Skeletal muscle tissue (tissue), 4 donors: ENCODE data around the gene CD4. TPM values are rescaled to one million over a fixed set of nuclear protein-coding genes. Genes with fewer than 3 reads are reported as not detected.
"Not testable (repeated sequence)": the region's sequence is repeated elsewhere in the genome, so short reads cannot be mapped to it uniquely, and the experiment has no call there.

Experiments used
- H3K27ac ChIP-seq: one replicate; pipeline ENCODE4 v1.7.0; 2013; ENCODE audit warnings: mild to moderate bottlenecking, low read depth, low read length, inconsistent platforms
- H3K27me3 ChIP-seq, 3 donors: one replicate each; pipeline ENCODE4 v1.7.0; 2013; ENCODE audit warnings: low read length in 3 of 3; ENCODE audit not compliant: control insufficient read depth in 3 of 3, insufficient read depth in 3 of 3
- H3K36me3 ChIP-seq, 3 donors: one replicate each; pipeline ENCODE4 v1.7.0; 2013; ENCODE audit warnings: low read length in 3 of 3; ENCODE audit not compliant: control insufficient read depth in 3 of 3, insufficient read depth in 3 of 3
- H3K4me1 ChIP-seq, 3 donors: one replicate each; pipeline ENCODE4 v1.7.0; 2013; ENCODE audit warnings: low read length in 3 of 3, mild to moderate bottlenecking in 3 of 3; ENCODE audit not compliant: control insufficient read depth in 3 of 3, insufficient read depth in 3 of 3
- H3K4me3 ChIP-seq, 3 donors: one replicate each; pipeline ENCODE4 v1.7.0; 2013; ENCODE audit warnings: low read length in 3 of 3
- H3K9ac ChIP-seq, 3 donors: one replicate each; pipeline ENCODE4 v1.7.0; 2013; ENCODE audit warnings: low read length in 3 of 3, mild to moderate bottlenecking in 3 of 3, moderate library complexity in 2 of 3, low read depth in 1 of 3
- H3K9me3 ChIP-seq, 3 donors: one replicate each; pipeline ENCODE4 v1.7.0; 2013; ENCODE audit warnings: low read length in 3 of 3; ENCODE audit not compliant: control insufficient read depth in 3 of 3
- total RNA-seq: library from RNA; depleted of rRNA; stranded (reverse); fragments of >200 nt; gene quantifications from one replicate; pipeline ENCODE4 v1.2.3, GENCODE V29; 2014
- donor health status: Osteomylitis.

Gene CD4
- 6.8 TPM for total RNA-seq

- peak within 1 kb of the TSS; percentile 68 for H3K27ac ChIP-seq
- peaks cover 0 to 3% (median 2%) of the 10 kb centered on the region in 3 donors for H3K4me1 ChIP-seq
- peaks cover 0 to 5% (median 3%) of the 10 kb centered on the region in 3 donors for H3K27me3 ChIP-seq
- H3K4me3 ChIP-seq, result peak within 1 kb of the TSS; percentile 11 to 54 (median 13)
- no peak within 1 kb of the TSS for H3K9ac ChIP-seq
- no peaks in the 10 kb centered on the region for H3K36me3 ChIP-seq
- H3K9me3 ChIP-seq, result no peaks in the 10 kb centered on the region
These were observed at the start of gene CD4 for GRCh38 chr12:6788972-6789924. Gene CD4, plus strand, starts transcription at chr12:6789528. Its CDS starts 10,611 bp downstream, at chr12:6800139.

DNA sequence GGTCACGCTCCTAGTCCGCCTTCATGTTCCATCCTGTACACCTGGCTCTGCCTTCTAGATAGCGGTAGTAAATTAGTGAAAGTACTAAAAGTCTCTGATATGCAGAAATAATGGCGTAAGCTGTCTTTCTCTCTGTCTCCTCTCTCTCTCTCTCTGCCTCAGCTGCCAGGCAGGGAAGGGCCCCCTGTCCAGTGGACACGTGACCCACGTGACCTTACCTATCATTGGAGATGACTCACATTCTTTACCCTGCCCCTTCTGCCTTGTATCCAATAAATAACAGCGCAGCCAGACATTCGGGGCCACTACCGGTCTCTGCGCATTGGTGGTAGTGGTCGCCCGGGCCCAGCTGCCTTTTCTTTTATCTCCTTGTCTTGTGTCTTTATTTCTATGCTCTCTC lies 47.2 kb upstream of the CD4 start:
- not testable (repeated sequence) for H3K27ac ChIP-seq, H3K36me3 ChIP-seq, H3K4me1 ChIP-seq, H3K27me3 ChIP-seq, H3K4me3 ChIP-seq, H3K9ac ChIP-seq, H3K9me3 ChIP-seq

- no peaks in the 10 kb centered on the region for H3K27me3 ChIP-seq
- no peak overlapping the region for H3K27ac ChIP-seq
- H3K9ac ChIP-seq, result no peak overlapping the region
- peaks cover 14 to 17% (median 15%) of the 10 kb centered on the region in 3 donors for H3K36me3 ChIP-seq
- H3K9me3 ChIP-seq, result no peaks in the 10 kb centered on the region
- H3K4me1 ChIP-seq, result peaks cover 5 to 10% (median 6%) of the 10 kb centered on the region in 3 donors
- no peak overlapping the region for H3K4me3 ChIP-seq
These were observed 46.5 kb upstream of the CD4 start for GRCh38 chr12:6742834-6743233.

- Histone ChIP-seq H3K4me1 (peaks cover 5 to 10% (median 6%) of the 10 kb centered on the region in 3 donors), H3K36me3 (peaks cover 17 to 22% (median 19%) of the 10 kb centered on the region in 3 donors)
- H3K4me3 ChIP-seq, H3K9ac ChIP-seq, H3K9me3 ChIP-seq, H3K27ac ChIP-seq, H3K27me3 ChIP-seq: not testable (repeated sequence)
These were observed 46.0 kb upstream of the CD4 start for GRCh38 chr12:6743300-6743699.

- H3K27ac ChIP-seq, result peak overlapping the region; percentile 40
- H3K9ac ChIP-seq, result peak overlapping the region in 1 of 3 donors; percentile 8
- peaks cover 5 to 10% (median 6%) of the 10 kb centered on the region in 3 donors for H3K4me1 ChIP-seq
These were observed 43.4 kb upstream of the CD4 start for GRCh38 chr12:6745741-6746525.

GRCh38 chr12:6747216-6747615 lies 42.1 kb upstream of the CD4 start:
- peaks cover 50 to 56% (median 54%) of the 10 kb centered on the region in 3 donors for H3K36me3 ChIP-seq
- H3K9me3 ChIP-seq, result no peaks in the 10 kb centered on the region
- H3K4me3 ChIP-seq, result no peak overlapping the region
- no peak overlapping the region for H3K9ac ChIP-seq
- H3K27ac ChIP-seq, result no peak overlapping the region
- H3K27me3 ChIP-seq, result no peaks in the 10 kb centered on the region
- peaks cover 10 to 16% (median 11%) of the 10 kb centered on the region in 3 donors for H3K4me1 ChIP-seq

More at GRCh38 chr12:6745741-6746525, 43.4 kb upstream of the CD4 start:
- Histone ChIP-seq H3K9me3 (no peaks in the 10 kb centered on the region), H3K4me3 (no peak overlapping the region), H3K27me3 (no peaks in the 10 kb centered on the region), H3K36me3 (peaks cover 43 to 45% (median 45%) of the 10 kb centered on the region in 3 donors)

DNA sequence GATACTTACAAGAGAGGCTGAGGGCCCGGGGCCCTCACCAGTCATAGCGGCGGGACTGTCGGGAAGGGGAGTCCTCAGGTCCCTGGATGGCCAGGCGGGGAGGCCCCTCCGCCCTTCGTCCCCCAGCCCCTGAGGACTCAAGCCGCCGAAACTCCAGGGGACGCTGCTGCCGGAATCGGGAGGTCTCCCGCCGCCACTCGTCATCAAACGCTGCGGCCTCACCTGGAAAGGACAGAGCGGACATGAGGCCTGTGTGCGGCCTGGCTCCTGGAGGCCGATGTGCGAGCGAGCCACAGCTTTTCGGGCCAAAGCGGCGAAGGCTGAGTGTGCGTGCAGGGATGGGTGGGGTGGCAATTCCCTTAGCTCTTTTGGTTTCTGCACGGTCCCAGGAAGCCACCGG lies 40.6 kb upstream of the CD4 start:
- H3K9me3 ChIP-seq, result no peaks in the 10 kb centered on the region
- H3K27ac ChIP-seq, result no peak overlapping the region
- no peak overlapping the region for H3K4me3 ChIP-seq
- no peak overlapping the region for H3K9ac ChIP-seq
- peaks cover 14 to 20% (median 20%) of the 10 kb centered on the region in 3 donors for H3K4me1 ChIP-seq
- peaks cover 50 to 56% (median 54%) of the 10 kb centered on the region in 3 donors for H3K36me3 ChIP-seq
- H3K27me3 ChIP-seq, result no peaks in the 10 kb centered on the region

- Histone ChIP-seq H3K36me3 (peaks cover 50 to 56% (median 54%) of the 10 kb centered on the region in 3 donors), H3K4me3 (no peak overlapping the region), H3K27me3 (no peaks in the 10 kb centered on the region), H3K4me1 (peaks cover 17 to 25% (median 23%) of the 10 kb centered on the region in 3 donors), H3K27ac (no peak overlapping the region), H3K9me3 (no peaks in the 10 kb centered on the region), H3K9ac (no peak overlapping the region)
These were observed 38.8 kb upstream of the CD4 start for GRCh38 chr12:6750506-6750905.

GRCh38 chr12:6751767-6752166 lies 37.6 kb upstream of the CD4 start:
- H3K36me3 ChIP-seq, result peaks cover 44 to 51% (median 49%) of the 10 kb centered on the region in 3 donors
- H3K4me3 ChIP-seq, result peak overlapping the region; percentile 96 to 98 (median 97)
- peak overlapping the region; percentile 100 for H3K27ac ChIP-seq
- peaks cover 11 to 18% (median 18%) of the 10 kb centered on the region in 3 donors for H3K4me1 ChIP-seq
- no peaks in the 10 kb centered on the region for H3K27me3 ChIP-seq
- H3K9me3 ChIP-seq, result no peaks in the 10 kb centered on the region
- peak overlapping the region; percentile 97 to 99 (median 99) for H3K9ac ChIP-seq
